AG04450 (cell line): ENCODE measurements around the gene OR2B6. TPM values are rescaled to one million over a fixed set of nuclear protein-coding genes. Genes with fewer than 3 reads are reported as not detected.

Experiments
- CTCF ChIA-PET: fragments of 300-600, 350-600 bp; formaldehyde crosslinking; extraction: SDS; loops from one replicate; lab custom pipeline; 2022; ENCODE audit warnings: antibody characterized with exemption, inconsistent platforms; lab: Charles Lee
- POLR2A ChIA-PET: fragments of 350-600 bp; formaldehyde crosslinking; extraction: SDS; loops from one replicate; lab custom pipeline; 2021; ENCODE audit warnings: antibody characterized with exemption, inconsistent platforms; lab: Yijun Ruan, JAX
- DNase-seq: peaks from one replicate; pipeline ENCODE4 v3.0.0-alpha.2; 2011; ENCODE audit warnings: low read depth, low spot score
- H3K27ac ChIP-seq: one replicate; pipeline ENCODE4 v1.5.1; 2012; ENCODE audit warnings: low read depth, low read length, control low read depth
- H3K27me3 ChIP-seq: one replicate; pipeline ENCODE4 v1.6.0; 2012; ENCODE audit warnings: low read length; ENCODE audit not compliant: control insufficient read depth, insufficient read depth
- H3K4me3 ChIP-seq: 2 replicates; pipeline ENCODE4 v1.5.1; 2011; ENCODE audit warnings: mild to moderate bottlenecking, low read depth, low read length, control low read depth
- H3K9me3 ChIP-seq: 2 replicates; pipeline ENCODE4 v1.5.1; 2012; ENCODE audit warnings: low read length; ENCODE audit not compliant: control insufficient read depth, insufficient read depth
- CTCF ChIP-seq: IDR thresholded peaks from 2 replicates; pipeline ENCODE4 v1.5.1; 2011; ENCODE audit warnings: low read depth, low read length, control low read depth, inconsistent platforms
- polyA plus RNA-seq: library from polyadenylated mRNA; depleted of rRNA; stranded (reverse); fragments of >200 nt; gene quantifications from 2 replicates; pipeline ENCODE4 v1.2.3, GENCODE V29; 2011; rRNA removed

The OR2B6 gene
- polyA plus RNA-seq, 1 experiment, result 0.09 TPM

- ChIA-PET CTCF (no interaction called here), POLR2A (no interaction called here)
- no peak overlapping the region for H3K27ac ChIP-seq
- DNase-seq, result no peak
- H3K4me3 ChIP-seq, result no peak overlapping the region
- no peaks in the 10 kb centered on the region; the same call in 1 of the 2 replicates for H3K9me3 ChIP-seq
- no peak for TF ChIP-seq CTCF
- no peaks in the 10 kb centered on the region for H3K27me3 ChIP-seq
Observed at GRCh38 chr6:28003661-28004060, 46.6 kb downstream of the OR2B6 start.

DNA sequence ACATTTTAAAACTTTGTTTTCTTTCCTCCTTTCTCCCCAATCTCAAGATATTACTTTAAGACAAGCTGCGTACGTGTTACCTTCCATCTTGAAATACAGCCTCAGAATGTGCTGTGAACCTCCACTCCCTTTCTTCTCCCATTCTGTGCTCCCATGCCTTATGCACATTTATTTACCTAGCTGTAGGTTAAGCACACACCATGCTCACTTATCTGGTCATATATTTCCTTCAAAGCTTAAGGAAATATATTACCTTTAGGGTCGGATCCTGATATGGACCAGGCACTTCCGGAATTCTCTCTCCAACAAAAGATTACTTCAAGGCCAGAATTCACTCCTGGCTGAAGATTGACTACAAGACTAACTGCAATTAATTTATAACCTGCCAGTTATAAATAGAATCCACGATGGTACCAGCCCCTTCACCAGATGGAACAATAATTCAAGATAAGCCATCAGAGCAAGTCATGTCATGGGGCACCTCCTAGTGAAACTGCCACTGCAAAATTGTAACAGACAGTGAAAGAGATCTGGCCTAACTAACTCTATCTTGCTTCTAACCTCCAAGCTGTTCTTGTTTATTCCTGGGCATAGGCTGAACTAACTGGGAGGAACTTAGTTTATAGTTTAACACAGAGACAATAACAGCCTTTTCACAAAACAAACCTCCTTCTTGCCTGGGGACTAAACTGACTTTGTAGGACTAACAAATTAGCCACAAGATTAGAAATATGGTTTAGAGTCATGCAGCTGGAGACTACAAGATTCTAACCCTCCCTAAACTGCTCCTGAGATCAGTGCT is 47.5 kb downstream of the OR2B6 start:
- Histone ChIP-seq H3K4me3 (no peak overlapping the region), H3K9me3 (no peaks in the 10 kb centered on the region; the same call in 1 of the 2 replicates), H3K27ac (no peak overlapping the region), H3K27me3 (no peaks in the 10 kb centered on the region)
- no peak for TF ChIP-seq CTCF
- POLR2A ChIA-PET, result no interaction called here
- no peak for DNase-seq
- CTCF ChIA-PET, result no interaction called here

DNA sequence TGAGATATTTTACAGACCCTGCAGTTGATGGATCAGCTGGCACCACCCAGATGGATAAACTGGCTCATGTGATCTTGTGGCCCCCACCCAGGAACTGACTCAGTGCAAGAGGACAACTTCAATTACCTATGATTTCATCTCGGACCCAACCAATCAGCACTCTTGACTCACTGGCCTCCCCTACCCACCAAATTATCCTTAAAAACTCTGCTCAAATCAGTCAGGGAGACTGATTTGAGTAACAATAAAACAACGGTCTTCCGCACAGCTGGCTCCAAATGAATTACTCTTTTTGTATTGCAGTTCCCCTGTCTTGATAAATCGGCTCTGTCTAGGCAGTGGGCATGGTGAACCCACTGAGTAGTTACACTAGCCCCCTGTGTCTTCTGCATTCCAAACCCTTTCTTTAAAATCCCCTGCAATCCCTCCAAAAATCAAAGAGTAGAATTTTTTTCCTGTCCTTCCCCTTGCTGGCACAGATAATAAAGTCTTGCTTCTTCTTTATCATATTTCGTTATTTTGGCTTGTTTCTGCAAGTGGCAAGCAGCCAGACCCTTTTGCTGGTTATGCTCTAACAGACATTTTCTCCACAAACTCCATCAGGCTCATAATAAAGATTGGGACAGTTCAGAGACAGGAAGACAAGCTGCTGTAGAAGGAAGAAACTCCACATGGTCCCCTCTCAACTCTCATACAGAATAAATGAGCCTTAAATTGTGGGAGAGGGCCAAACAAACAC is 48.3 kb downstream of the OR2B6 start:
- H3K27me3 ChIP-seq, result no peaks in the 10 kb centered on the region
- no peak overlapping the region for H3K27ac ChIP-seq
- no peak for DNase-seq
- ChIA-PET POLR2A (no interaction called here), CTCF (no interaction called here)
- H3K9me3 ChIP-seq, result no peaks in the 10 kb centered on the region; the same call in 1 of the 2 replicates
- TF ChIP-seq CTCF, result no peak
- H3K4me3 ChIP-seq, result no peak overlapping the region

DNA sequence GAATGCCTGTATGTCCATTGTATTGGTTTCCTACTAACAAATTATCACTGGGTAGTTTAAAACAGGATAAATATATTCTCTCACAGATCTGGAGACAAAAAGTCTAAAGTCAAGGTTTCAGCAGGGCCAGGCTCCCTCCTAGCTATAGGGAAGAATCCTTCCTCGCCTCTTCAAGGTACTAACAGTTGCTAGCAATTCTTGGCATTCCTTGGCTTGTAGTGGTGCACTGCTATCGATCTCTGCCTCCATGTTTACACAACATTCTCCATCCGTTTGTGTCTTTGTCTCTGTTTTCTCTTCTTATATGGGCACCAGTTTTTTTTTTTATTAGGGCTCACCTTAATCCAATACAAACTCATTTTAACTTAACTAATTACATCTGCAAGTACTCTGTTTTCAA is 48.9 kb downstream of the OR2B6 start:
- CTCF ChIA-PET, result no interaction called here
- no peak for TF ChIP-seq CTCF
- Histone ChIP-seq H3K27ac (no peak overlapping the region), H3K4me3 (no peak overlapping the region), H3K27me3 (no peaks in the 10 kb centered on the region), H3K9me3 (no peaks in the 10 kb centered on the region)
- POLR2A ChIA-PET, result no interaction called here
- DNase-seq, result no peak

Other genes with a start within 250 kb of the OR2B6 start
- not detected in 2 replicates for gene OR2B2, start 44.8 kb upstream of the OR2B6 start, polyA plus RNA-seq
- gene ZNF165, start 123.3 kb downstream of the OR2B6 start, polyA plus RNA-seq, result 0.14 and 0.15 TPM in 2 replicates
- 2.7 and 3.2 TPM in 2 replicates for gene ZSCAN16, start 167.4 kb downstream of the OR2B6 start, polyA plus RNA-seq
- 11.5 and 15.0 TPM in 2 replicates for gene ZKSCAN8, start 184.6 kb downstream of the OR2B6 start, polyA plus RNA-seq